ENCODE data around the gene CDH4.

DNA sequence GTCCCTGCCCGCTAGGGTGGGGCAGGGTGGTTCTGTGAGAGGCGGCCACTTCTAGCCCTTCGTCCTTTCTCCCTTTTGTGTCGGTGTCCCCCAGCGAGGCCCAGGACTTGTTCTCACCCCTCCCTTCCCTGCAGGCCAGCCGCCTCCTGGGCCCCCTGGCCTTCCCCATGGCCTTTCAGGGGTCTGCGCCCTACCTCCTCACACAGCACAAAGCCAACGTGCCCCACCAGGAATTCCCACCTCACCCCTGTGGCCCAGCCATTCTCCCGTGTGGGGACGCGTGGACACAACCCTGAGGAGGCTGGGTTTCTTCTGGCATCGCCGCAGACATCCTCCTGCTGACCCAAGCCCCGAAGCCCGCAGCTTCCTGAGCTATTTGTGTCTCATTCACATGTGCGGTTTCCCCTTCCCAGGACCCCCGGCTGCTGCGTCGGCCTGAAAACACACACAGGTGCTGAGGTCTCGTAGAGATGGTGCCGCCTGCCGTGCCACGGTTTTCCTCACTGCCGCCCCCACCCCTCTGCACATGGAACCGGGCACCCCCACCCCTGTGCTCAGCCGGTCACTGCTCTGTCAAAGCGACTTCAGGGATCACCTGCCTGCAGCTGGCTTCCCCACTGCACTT, 375.8 kb downstream of the CDH4 start:
- TF ChIP-seq, protein P1, sequence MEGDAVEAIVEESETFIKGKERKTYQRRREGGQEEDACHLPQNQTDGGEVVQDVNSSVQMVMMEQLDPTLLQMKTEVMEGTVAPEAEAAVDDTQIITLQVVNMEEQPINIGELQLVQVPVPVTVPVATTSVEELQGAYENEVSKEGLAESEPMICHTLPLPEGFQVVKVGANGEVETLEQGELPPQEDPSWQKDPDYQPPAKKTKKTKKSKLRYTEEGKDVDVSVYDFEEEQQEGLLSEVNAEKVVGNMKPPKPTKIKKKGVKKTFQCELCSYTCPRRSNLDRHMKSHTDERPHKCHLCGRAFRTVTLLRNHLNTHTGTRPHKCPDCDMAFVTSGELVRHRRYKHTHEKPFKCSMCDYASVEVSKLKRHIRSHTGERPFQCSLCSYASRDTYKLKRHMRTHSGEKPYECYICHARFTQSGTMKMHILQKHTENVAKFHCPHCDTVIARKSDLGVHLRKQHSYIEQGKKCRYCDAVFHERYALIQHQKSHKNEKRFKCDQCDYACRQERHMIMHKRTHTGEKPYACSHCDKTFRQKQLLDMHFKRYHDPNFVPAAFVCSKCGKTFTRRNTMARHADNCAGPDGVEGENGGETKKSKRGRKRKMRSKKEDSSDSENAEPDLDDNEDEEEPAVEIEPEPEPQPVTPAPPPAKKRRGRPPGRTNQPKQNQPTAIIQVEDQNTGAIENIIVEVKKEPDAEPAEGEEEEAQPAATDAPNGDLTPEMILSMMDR (IDR thresholded peaks at IDR 0.05; ENCODE audit: control extremely low read depth in 1 of 3, insufficient read depth in 1 of 3, low read depth in 1 of 3, low read length in 3 of 3), result no peak
- TF ChIP-seq KDM1A (IDR thresholded peaks at IDR 0.05; ENCODE audit: borderline replicate concordance, low read length) (no peak), EP300 (IDR thresholded peaks at IDR 0.05; ENCODE audit: borderline replicate concordance in 1 of 2, low read depth in 2 of 2, low read length in 2 of 2) (no peak), POLR2A (IDR thresholded peaks at IDR 0.05; ENCODE audit: control extremely low read depth in 1 of 2, low read depth in 2 of 2, low read length in 2 of 2) (no peak), JUND (IDR thresholded peaks at IDR 0.05; ENCODE audit: low read length) (no peak), GTF2F1 (IDR thresholded peaks at IDR 0.05; ENCODE audit: borderline replicate concordance, low read depth, low read length) (no peak), BACH1 (IDR thresholded peaks at IDR 0.05; ENCODE audit: low read length) (no peak), EGR1 (IDR thresholded peaks at IDR 0.05; ENCODE audit: borderline replicate concordance, low read depth, low read length) (no peak), TAF1 (IDR thresholded peaks at IDR 0.05; ENCODE audit: low read depth, low read length) (no peak), SIN3A (conservative IDR thresholded peaks at IDR 0.05 in 1 of 2, IDR thresholded peaks at IDR 0.05 in 1 of 2; ENCODE audit: low read depth in 1 of 2, low read length in 2 of 2) (no peak), POLR2AphosphoS5 (IDR thresholded peaks at IDR 0.05; ENCODE audit: low read depth, low read length) (no peak)
- TF ChIP-seq, protein P2, sequence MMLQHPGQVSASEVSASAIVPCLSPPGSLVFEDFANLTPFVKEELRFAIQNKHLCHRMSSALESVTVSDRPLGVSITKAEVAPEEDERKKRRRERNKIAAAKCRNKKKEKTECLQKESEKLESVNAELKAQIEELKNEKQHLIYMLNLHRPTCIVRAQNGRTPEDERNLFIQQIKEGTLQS (IDR thresholded peaks at IDR 0.05; ENCODE audit: insufficient read depth, low read depth, low read length), result no peak

Measured in H1 (cell line).